Stimulated activated CD4-positive, alpha-beta T cell treated with anti-CD3 and anti-CD28 coated beads, TNF-alpha, amount 100 ng/mL, for 24 hours (primary cell): ENCODE measurements around the gene ST6GALNAC2.
"Not testable (repeated sequence)": the region's sequence is repeated elsewhere in the genome, so short reads cannot be mapped to it uniquely, and the experiment has no call there.

Source experiments
- DNase-seq, 3 experiments: peaks; one replicate each; pipeline ENCODE4 v3.0.0-alpha.2; 2020; ENCODE audit warnings: low read depth in 3 of 3

The ST6GALNAC2 gene

GRCh38 chr17:76528528-76529223, 57.0 kb downstream of the ST6GALNAC2 start:
- no peak for DNase-seq

GRCh38 chr17:76528156-76528527, 57.5 kb downstream of the ST6GALNAC2 start:
- no peak for DNase-seq

- DNase-seq: peak in 1 of 3 experiments; percentile 8
Measured at GRCh38 chr17:76527430-76528111, 58.1 kb downstream of the ST6GALNAC2 start.

- not testable (repeated sequence) for DNase-seq
Measured at GRCh38 chr17:76527016-76527415, 58.6 kb downstream of the ST6GALNAC2 start.

GRCh38 chr17:76525513-76525833, 60.2 kb downstream of the ST6GALNAC2 start:
- not testable (repeated sequence) for DNase-seq

GRCh38 chr17:76524598-76525512, 60.8 kb downstream of the ST6GALNAC2 start:
- no peak for DNase-seq

GRCh38 chr17:76523084-76524037, 62.3 kb downstream of the ST6GALNAC2 start:
- DNase-seq: peak; percentile 60 to 75 (median 64)

- DNase-seq: not testable (repeated sequence)
Measured at GRCh38 chr17:76521683-76522082, 64.0 kb downstream of the ST6GALNAC2 start.

GRCh38 chr17:76521262-76521661, 64.4 kb downstream of the ST6GALNAC2 start:
- no peak for DNase-seq

GRCh38 chr17:76519048-76519966, 66.4 kb downstream of the ST6GALNAC2 start:
- no peak for DNase-seq

- no peak for DNase-seq
Measured at GRCh38 chr17:76517638-76518038, 68.0 kb downstream of the ST6GALNAC2 start.
